Astrocyte (in vitro differentiated cells and primary cell): Measurements from ENCODE around the gene TRIO. TPM values are rescaled to one million over a fixed set of nuclear protein-coding genes. Genes with fewer than 3 reads are reported as not detected.
A peak's percentile ranks its signal among the peaks of the same experiment; 100 is the strongest.

Experiments used
- DNase-seq: peaks from one replicate; pipeline ENCODE4 v3.0.0-alpha.2; 2010; ENCODE audit warnings: low read depth
- FAIRE-seq: peaks from 2 replicates; lab custom pipeline; 2011; peaks lifted over from hg19 to GRCh38; lab: Jason Lieb, UNC
- H2AFZ ChIP-seq: 2 replicates; pipeline ENCODE4 v1.6.0; 2012; ENCODE audit warnings: low read depth, low read length, inconsistent platforms
- H3K27ac ChIP-seq: 2 replicates; pipeline ENCODE4 v1.5.1; 2011; ENCODE audit warnings: low read depth, low read length, inconsistent platforms
- H3K27me3 ChIP-seq: 2 replicates; pipeline ENCODE4 v1.6.0; 2011; ENCODE audit warnings: low read length, inconsistent platforms; ENCODE audit not compliant: insufficient read depth
- H3K36me3 ChIP-seq: 2 replicates; pipeline ENCODE4 v1.5.1; 2011; ENCODE audit warnings: low read length, inconsistent platforms; ENCODE audit not compliant: insufficient read depth
- H3K4me1 ChIP-seq: 2 replicates; pipeline ENCODE4 v1.5.1; 2011; ENCODE audit warnings: low read length, inconsistent platforms; ENCODE audit not compliant: insufficient read depth
- H3K4me2 ChIP-seq: 2 replicates; pipeline ENCODE4 v1.6.0; 2012; ENCODE audit warnings: low read length, inconsistent platforms
- H3K4me3 ChIP-seq: 2 replicates; pipeline ENCODE4 v1.5.1; 2011; ENCODE audit warnings: low read depth, mild to moderate bottlenecking, low read length, inconsistent platforms; ENCODE audit not compliant: insufficient read depth
- H3K79me2 ChIP-seq: 2 replicates; pipeline ENCODE4 v1.6.0; 2012; ENCODE audit warnings: mild to moderate bottlenecking, low read length, inconsistent platforms; ENCODE audit not compliant: insufficient read depth
- H3K9ac ChIP-seq: 2 replicates; pipeline ENCODE4 v1.6.0; 2012; ENCODE audit warnings: mild to moderate bottlenecking, low read length, inconsistent platforms
- H3K9me3 ChIP-seq: 2 replicates; pipeline ENCODE4 v1.5.1; 2012; ENCODE audit warnings: low read depth, mild to moderate bottlenecking, low read length, inconsistent platforms; ENCODE audit not compliant: insufficient read depth
- H4K20me1 ChIP-seq: 2 replicates; pipeline ENCODE4 v1.6.0; 2012; ENCODE audit warnings: low read length, inconsistent platforms; ENCODE audit not compliant: insufficient read depth
- H3K27ac Mint-ChIP-seq: one replicate; pipeline ENCODE4 v1.8.0; 2021; ENCODE audit warnings: mild to moderate bottlenecking, mixed read lengths; ENCODE audit not compliant: unreplicated experiment
- H3K27me3 Mint-ChIP-seq: one replicate; pipeline ENCODE4 v1.8.0; 2021; ENCODE audit warnings: low read depth, mixed read lengths; ENCODE audit not compliant: unreplicated experiment
- H3K36me3 Mint-ChIP-seq: one replicate; pipeline ENCODE4 v1.8.0; 2021; ENCODE audit warnings: low read depth, mixed read lengths; ENCODE audit not compliant: unreplicated experiment
- H3K4me1 Mint-ChIP-seq: one replicate; pipeline ENCODE4 v1.8.0; 2021; ENCODE audit warnings: low read depth, mixed read lengths; ENCODE audit not compliant: unreplicated experiment
- H3K4me3 Mint-ChIP-seq: one replicate; pipeline ENCODE4 v1.8.0; 2021; ENCODE audit warnings: mild to moderate bottlenecking, moderate library complexity, mixed read lengths; ENCODE audit not compliant: unreplicated experiment
- H3K9me3 Mint-ChIP-seq: one replicate; pipeline ENCODE4 v1.8.0; 2021; ENCODE audit warnings: mild to moderate bottlenecking, mixed read lengths; ENCODE audit not compliant: unreplicated experiment
- EZH2 ChIP-seq: IDR thresholded peaks from 2 replicates; pipeline ENCODE4 v1.6.1; 2012; ENCODE audit warnings: mild to moderate bottlenecking, low read length, inconsistent platforms; ENCODE audit not compliant: insufficient read depth
- total RNA-seq: library from RNA; stranded (reverse); gene quantifications from 2 replicates; pipeline ENCODE4 v1.2.1, GENCODE V29; 2021
- TF ChIP-seq, protein P1 (sequence below): IDR thresholded peaks from 2 replicates; pipeline ENCODE4 v1.5.1; 2011; ENCODE audit warnings: low read depth, mild to moderate bottlenecking, inconsistent platforms, low read length, moderate library complexity; ENCODE audit not compliant: insufficient read depth

The TRIO gene
- total RNA-seq, 1 donor from 2014 or later: 347 TPM

DNA sequence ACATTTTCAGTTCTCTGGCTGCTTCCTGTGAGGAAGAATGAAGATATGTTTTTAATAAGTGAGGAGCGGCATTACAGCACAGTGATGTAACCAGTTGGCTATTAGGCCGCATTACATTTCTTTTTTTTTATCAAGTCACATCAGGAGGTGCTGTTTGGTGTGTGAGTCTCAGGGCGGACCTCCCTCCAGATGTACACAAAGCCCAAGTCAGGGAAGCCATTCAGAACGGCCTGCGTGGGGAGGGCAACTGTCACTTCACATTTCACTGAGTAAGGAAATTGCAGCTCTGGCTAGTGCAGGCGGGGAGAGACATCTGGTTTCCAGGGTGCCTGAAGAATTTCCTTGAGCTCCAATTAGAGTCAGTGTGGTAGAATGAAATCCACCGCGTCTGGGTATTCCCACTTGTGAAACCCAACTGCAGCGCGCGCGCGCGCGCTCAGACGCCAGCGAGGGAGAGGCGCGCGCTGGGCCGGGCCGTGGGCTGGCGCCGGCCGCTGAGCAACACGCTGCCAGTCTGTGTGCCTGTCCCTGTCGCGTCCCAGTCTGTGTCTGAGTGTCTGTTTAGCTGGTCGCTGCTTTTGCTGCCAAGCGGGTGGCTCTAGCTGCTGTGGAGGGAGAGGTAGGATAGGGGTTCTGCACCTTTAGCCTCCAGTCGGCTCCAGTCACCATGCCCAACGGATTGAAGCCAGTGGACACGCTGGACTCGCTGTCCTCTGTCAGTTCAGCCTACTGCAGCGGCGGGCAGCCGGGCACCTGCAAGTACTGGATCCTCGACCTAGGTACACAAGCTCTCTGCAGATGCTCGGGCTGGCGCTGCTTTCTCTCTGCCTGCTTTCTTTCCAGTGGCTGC is 297.7 kb downstream of the TRIO start:
- no peaks in the 10 kb centered on the region for H3K27me3 Mint-ChIP-seq
- DNase-seq (peak; percentile 95), FAIRE-seq (peak; percentile 76)
- Histone ChIP-seq H3K9me3 (no peaks in the 10 kb centered on the region), H3K9ac (peak overlapping the region; percentile 90), H4K20me1 (peaks cover 53% of the 10 kb centered on the region), H3K4me3 (peak overlapping the region; percentile 80), H3K4me1 (peaks cover 59% of the 10 kb centered on the region), H3K27ac (peak overlapping the region; percentile 97), H3K79me2 (peaks cover 87% of the 10 kb centered on the region), H3K27me3 (no peaks in the 10 kb centered on the region), H3K4me2 (peak overlapping the region; percentile 90), H3K36me3 (peaks cover 19% of the 10 kb centered on the region), H2AFZ (no peak overlapping the region)
- H3K36me3 Mint-ChIP-seq: peaks cover 20% of the 10 kb centered on the region
- TF ChIP-seq, protein P1, sequence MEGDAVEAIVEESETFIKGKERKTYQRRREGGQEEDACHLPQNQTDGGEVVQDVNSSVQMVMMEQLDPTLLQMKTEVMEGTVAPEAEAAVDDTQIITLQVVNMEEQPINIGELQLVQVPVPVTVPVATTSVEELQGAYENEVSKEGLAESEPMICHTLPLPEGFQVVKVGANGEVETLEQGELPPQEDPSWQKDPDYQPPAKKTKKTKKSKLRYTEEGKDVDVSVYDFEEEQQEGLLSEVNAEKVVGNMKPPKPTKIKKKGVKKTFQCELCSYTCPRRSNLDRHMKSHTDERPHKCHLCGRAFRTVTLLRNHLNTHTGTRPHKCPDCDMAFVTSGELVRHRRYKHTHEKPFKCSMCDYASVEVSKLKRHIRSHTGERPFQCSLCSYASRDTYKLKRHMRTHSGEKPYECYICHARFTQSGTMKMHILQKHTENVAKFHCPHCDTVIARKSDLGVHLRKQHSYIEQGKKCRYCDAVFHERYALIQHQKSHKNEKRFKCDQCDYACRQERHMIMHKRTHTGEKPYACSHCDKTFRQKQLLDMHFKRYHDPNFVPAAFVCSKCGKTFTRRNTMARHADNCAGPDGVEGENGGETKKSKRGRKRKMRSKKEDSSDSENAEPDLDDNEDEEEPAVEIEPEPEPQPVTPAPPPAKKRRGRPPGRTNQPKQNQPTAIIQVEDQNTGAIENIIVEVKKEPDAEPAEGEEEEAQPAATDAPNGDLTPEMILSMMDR: no peak
- TF ChIP-seq EZH2: no peak
- no peaks in the 10 kb centered on the region for H3K9me3 Mint-ChIP-seq
- peak overlapping the region; percentile 44 for H3K27ac Mint-ChIP-seq
- H3K4me1 Mint-ChIP-seq: peaks cover 50% of the 10 kb centered on the region
- no peak overlapping the region for H3K4me3 Mint-ChIP-seq

DNA sequence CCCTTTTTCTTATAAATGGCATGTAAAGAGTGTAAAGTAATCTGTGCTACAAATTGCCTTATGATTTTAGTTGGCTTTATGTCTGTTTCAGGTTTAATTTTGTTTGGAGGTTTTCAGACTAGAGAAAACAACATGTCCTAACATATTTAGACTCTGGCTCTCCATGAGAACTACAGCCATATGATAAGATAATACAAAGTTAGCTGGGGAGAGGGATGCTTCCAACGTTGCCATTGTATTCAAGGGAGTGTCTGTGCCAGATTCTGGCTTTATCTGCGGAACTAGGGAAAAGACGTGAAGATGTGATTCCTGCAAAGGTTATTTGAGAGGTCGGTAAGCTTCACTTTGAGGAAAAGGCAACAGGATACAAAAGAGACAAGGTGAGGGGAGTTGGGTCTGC is 298.5 kb downstream of the TRIO start:
- Mint-ChIP-seq H3K9me3 (no peaks in the 10 kb centered on the region), H3K36me3 (peaks cover 14% of the 10 kb centered on the region), H3K27ac (peak overlapping the region; percentile 11), H3K27me3 (no peaks in the 10 kb centered on the region), H3K4me3 (no peak overlapping the region), H3K4me1 (peaks cover 51% of the 10 kb centered on the region)
- peak overlapping the region; percentile 80 for H3K4me3 ChIP-seq
- H3K4me1 ChIP-seq: peaks cover 66% of the 10 kb centered on the region
- no peaks in the 10 kb centered on the region for H3K9me3 ChIP-seq
- peak overlapping the region; percentile 97 for H3K27ac ChIP-seq
- no peaks in the 10 kb centered on the region for H3K27me3 ChIP-seq
- peak overlapping the region; percentile 90 for H3K9ac ChIP-seq
- FAIRE-seq: no peak
- peak overlapping the region; percentile 90 for H3K4me2 ChIP-seq
- peaks cover 52% of the 10 kb centered on the region for H4K20me1 ChIP-seq
- DNase-seq: no peak
- peaks cover 87% of the 10 kb centered on the region for H3K79me2 ChIP-seq
- TF ChIP-seq, protein P1: no peak
- no peak for TF ChIP-seq EZH2
- H3K36me3 ChIP-seq: peaks cover 17% of the 10 kb centered on the region
- no peak overlapping the region for H2AFZ ChIP-seq

DNA sequence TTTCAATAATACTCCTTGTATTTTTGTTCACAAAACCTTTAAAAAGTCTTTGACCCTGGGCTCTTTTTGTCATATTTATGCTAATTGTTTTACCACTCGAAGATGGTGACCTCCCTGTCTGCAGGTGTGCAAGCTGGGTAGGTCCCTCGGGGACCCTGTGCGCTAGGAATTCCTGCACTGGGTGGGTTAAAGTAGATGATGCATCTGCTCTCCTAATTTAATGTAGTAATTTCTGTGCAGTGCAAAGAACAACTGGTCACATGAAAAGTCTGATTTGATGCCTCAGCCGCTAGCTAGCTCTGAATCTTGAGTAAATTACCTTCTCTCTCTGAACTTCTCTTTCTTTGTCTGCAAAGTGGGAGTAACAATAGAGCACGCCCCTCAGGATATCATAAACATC is 299.4 kb downstream of the TRIO start:
- H3K36me3 Mint-ChIP-seq: peaks cover 8% of the 10 kb centered on the region
- Histone ChIP-seq H3K36me3 (peaks cover 17% of the 10 kb centered on the region), H3K9ac (peak overlapping the region; percentile 90), H3K79me2 (peaks cover 87% of the 10 kb centered on the region), H3K9me3 (no peaks in the 10 kb centered on the region), H4K20me1 (peaks cover 49% of the 10 kb centered on the region), H3K4me2 (peak overlapping the region; percentile 90), H2AFZ (no peak overlapping the region), H3K27me3 (no peaks in the 10 kb centered on the region), H3K4me1 (peaks cover 73% of the 10 kb centered on the region), H3K27ac (peak overlapping the region; percentile 97), H3K4me3 (peak overlapping the region; percentile 80)
- FAIRE-seq (no peak), DNase-seq (no peak)
- H3K4me3 Mint-ChIP-seq: no peak overlapping the region
- TF ChIP-seq, protein P1: no peak
- no peak for TF ChIP-seq EZH2
- H3K27me3 Mint-ChIP-seq: no peaks in the 10 kb centered on the region
- peaks cover 56% of the 10 kb centered on the region for H3K4me1 Mint-ChIP-seq
- no peaks in the 10 kb centered on the region for H3K9me3 Mint-ChIP-seq
- H3K27ac Mint-ChIP-seq: no peak overlapping the region
